HG02759 (cell line): ENCODE data around the gene TOMM6.
A peak's percentile ranks its signal among the peaks of the same experiment; 100 is the strongest.

Experiments used
- ATAC-seq: cut with Tn5 transposase; IDR thresholded peaks from one replicate; pipeline ENCODE4 v1.9.1; 2021; ENCODE audit warnings: mild to moderate bottlenecking, moderate library complexity; ENCODE audit not compliant: unreplicated experiment

The TOMM6 gene

GRCh38 chr6:41787219-41787917, at the start of gene TOMM6:
Gene TOMM6 (plus strand): TSS chr6:41787694. CDS start chr6:41787698, 4 bp downstream.
- ATAC-seq = peak; percentile 77

GRCh38 chr6:41739041-41739440, 48.5 kb upstream of the TOMM6 start:
- ATAC-seq = no peak

- ATAC-seq = no peak
Measured at GRCh38 chr6:41740366-41741162, 46.9 kb upstream of the TOMM6 start.

GRCh38 chr6:41741625-41742490, 45.6 kb upstream of the TOMM6 start:
- no peak for ATAC-seq

- ATAC-seq = no peak
Measured at GRCh38 chr6:41743406-41744235, 43.9 kb upstream of the TOMM6 start.

- ATAC-seq = no peak
Measured at GRCh38 chr6:41744236-41744787, 43.2 kb upstream of the TOMM6 start.

GRCh38 chr6:41746107-41746506, 41.4 kb upstream of the TOMM6 start:
- no peak for ATAC-seq

- ATAC-seq = no peak
Measured at GRCh38 chr6:41747256-41748101, 40.0 kb upstream of the TOMM6 start, which contains the start of gene PGC. Gene PGC (minus strand): TSS chr6:41747397. CDS start chr6:41747334, 63 bp downstream.

- no peak for ATAC-seq
Measured at GRCh38 chr6:41748102-41748477, 39.4 kb upstream of the TOMM6 start.

- no peak for ATAC-seq
Measured at GRCh38 chr6:41748542-41748941, 39.0 kb upstream of the TOMM6 start.

GRCh38 chr6:41750374-41750773, 37.1 kb upstream of the TOMM6 start:
- no peak for ATAC-seq

- no peak for ATAC-seq
Measured at GRCh38 chr6:41755895-41756294, 31.6 kb upstream of the TOMM6 start.

- ATAC-seq = no peak
Measured at GRCh38 chr6:41756354-41756753, 31.1 kb upstream of the TOMM6 start.

GRCh38 chr6:41757271-41757670, 30.2 kb upstream of the TOMM6 start:
- no peak for ATAC-seq

GRCh38 chr6:41757931-41758640, 29.4 kb upstream of the TOMM6 start:
- no peak for ATAC-seq

- no peak for ATAC-seq
Measured at GRCh38 chr6:41758641-41759035, 28.9 kb upstream of the TOMM6 start.

- ATAC-seq = no peak
Measured at GRCh38 chr6:41759106-41759904, 28.2 kb upstream of the TOMM6 start.
